Activated naive CD8-positive, alpha-beta T cell (primary cell): Measurements from ENCODE around the gene KCNN4.
"Not testable (repeated sequence)": the region's sequence is repeated elsewhere in the genome, so short reads cannot be mapped to it uniquely, and the experiment has no call there.

Source experiments
- H3K27ac Mint-ChIP-seq: one replicate; pipeline ENCODE4 v1.8.0; 2021; ENCODE audit warnings: mixed read lengths
- H3K27me3 Mint-ChIP-seq: one replicate; pipeline ENCODE4 v1.8.0; 2021; ENCODE audit warnings: mixed read lengths
- H3K36me3 Mint-ChIP-seq: one replicate; pipeline ENCODE4 v1.8.0; 2021; ENCODE audit warnings: mixed read lengths
- H3K4me1 Mint-ChIP-seq: one replicate; pipeline ENCODE4 v1.8.0; 2021; ENCODE audit warnings: low read depth, mixed read lengths
- H3K4me3 Mint-ChIP-seq: one replicate; pipeline ENCODE4 v1.8.0; 2021; ENCODE audit warnings: mild to moderate bottlenecking, mixed read lengths
- H3K9me3 Mint-ChIP-seq: one replicate; pipeline ENCODE4 v1.8.0; 2021; ENCODE audit warnings: low read depth, mixed read lengths

The KCNN4 gene

GRCh38 chr19:43780706-43781525 is at the start of gene KCNN4:
TSS of gene KCNN4 (minus strand) at chr19:43780973. CDS start at chr19:43780861, 112 bp downstream.
- Mint-ChIP-seq H3K27ac (peak within 1 kb of the TSS; percentile 95), H3K36me3 (peaks cover 4% of the 10 kb centered on the region), H3K9me3 (no peaks in the 10 kb centered on the region), H3K4me3 (peak within 1 kb of the TSS; percentile 88), H3K4me1 (peaks cover 78% of the 10 kb centered on the region), H3K27me3 (no peaks in the 10 kb centered on the region)

GRCh38 chr19:43826787-43827754 is 46.3 kb upstream of the KCNN4 start, which contains the start of gene ZNF283:
TSS of gene ZNF283 (plus strand) at chr19:43827321. CDS start at chr19:43833505, 6,184 bp downstream.
- Mint-ChIP-seq H3K27me3 (peaks cover 2% of the 10 kb centered on the region), H3K4me3 (peak within 1 kb of the TSS; percentile 91), H3K27ac (peak within 1 kb of the TSS; percentile 46), H3K36me3 (peaks cover 15% of the 10 kb centered on the region), H3K4me1 (peaks cover 20% of the 10 kb centered on the region), H3K9me3 (no peaks in the 10 kb centered on the region)

DNA sequence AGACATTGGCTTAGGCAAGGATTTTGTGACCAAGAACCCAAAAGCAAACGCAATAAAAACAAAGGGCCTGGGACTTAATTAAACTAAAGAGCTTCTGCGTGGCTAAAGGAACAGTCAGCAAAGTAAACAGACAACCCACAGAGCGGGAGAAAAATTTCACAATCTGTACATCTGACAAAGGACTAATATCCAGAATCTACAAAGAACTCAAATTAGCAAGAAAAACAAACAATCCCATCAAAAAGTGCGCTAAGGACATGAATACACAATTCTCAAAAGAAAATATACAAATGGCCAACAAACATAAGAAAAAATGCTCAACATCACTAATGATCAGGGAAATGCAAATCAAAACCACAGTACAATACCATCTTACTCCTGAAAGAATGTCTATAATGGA is 43.8 kb upstream of the KCNN4 start:
- not testable (repeated sequence) for H3K9me3 Mint-ChIP-seq, H3K36me3 Mint-ChIP-seq, H3K27ac Mint-ChIP-seq, H3K4me3 Mint-ChIP-seq
- Mint-ChIP-seq H3K4me1 (peaks cover 31% of the 10 kb centered on the region), H3K27me3 (peaks cover 10% of the 10 kb centered on the region)

DNA sequence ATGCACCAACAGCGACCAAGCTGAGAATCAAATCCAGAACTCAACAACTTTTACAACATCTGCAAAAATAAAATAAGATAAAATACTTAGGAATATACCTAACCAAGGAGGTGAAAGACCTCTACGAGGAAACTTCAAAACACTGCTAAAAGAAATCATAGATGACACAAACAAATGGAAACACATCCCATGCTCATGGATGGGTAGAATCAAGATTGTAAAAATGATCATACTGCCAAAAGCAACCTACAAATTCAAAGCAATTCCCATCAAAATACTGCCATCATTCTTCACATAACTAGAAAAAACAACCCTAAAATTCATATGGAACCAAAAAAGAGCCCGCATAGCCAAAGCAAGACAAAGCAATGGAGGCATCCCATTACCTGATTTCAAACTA is 43.1 kb upstream of the KCNN4 start:
- Mint-ChIP-seq H3K27me3 (peaks cover 10% of the 10 kb centered on the region), H3K4me1 (peaks cover 30% of the 10 kb centered on the region)
- H3K9me3 Mint-ChIP-seq, H3K4me3 Mint-ChIP-seq, H3K27ac Mint-ChIP-seq, H3K36me3 Mint-ChIP-seq: not testable (repeated sequence)

DNA sequence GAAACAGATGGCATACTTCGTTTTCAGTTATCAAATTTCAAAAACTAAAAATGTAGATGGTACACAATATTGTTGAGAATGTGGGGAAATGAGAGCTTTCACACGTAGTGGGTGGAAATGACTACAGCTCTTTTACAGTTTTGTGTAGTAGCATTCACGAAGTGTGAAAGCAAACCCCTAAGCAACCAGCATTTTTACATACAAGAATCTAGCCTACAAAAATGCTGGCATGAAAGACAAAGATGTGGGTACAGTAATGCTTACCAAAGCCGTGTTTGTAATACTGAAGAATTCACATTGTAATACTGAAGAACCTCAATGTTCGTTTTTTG is 40.1 kb upstream of the KCNN4 start:
- no peaks in the 10 kb centered on the region for H3K36me3 Mint-ChIP-seq
- peak overlapping the region; percentile 90 for H3K4me3 Mint-ChIP-seq
- H3K4me1 Mint-ChIP-seq = peaks cover 12% of the 10 kb centered on the region
- no peaks in the 10 kb centered on the region for H3K9me3 Mint-ChIP-seq
- peaks cover 13% of the 10 kb centered on the region for H3K27me3 Mint-ChIP-seq
- no peak overlapping the region for H3K27ac Mint-ChIP-seq

DNA sequence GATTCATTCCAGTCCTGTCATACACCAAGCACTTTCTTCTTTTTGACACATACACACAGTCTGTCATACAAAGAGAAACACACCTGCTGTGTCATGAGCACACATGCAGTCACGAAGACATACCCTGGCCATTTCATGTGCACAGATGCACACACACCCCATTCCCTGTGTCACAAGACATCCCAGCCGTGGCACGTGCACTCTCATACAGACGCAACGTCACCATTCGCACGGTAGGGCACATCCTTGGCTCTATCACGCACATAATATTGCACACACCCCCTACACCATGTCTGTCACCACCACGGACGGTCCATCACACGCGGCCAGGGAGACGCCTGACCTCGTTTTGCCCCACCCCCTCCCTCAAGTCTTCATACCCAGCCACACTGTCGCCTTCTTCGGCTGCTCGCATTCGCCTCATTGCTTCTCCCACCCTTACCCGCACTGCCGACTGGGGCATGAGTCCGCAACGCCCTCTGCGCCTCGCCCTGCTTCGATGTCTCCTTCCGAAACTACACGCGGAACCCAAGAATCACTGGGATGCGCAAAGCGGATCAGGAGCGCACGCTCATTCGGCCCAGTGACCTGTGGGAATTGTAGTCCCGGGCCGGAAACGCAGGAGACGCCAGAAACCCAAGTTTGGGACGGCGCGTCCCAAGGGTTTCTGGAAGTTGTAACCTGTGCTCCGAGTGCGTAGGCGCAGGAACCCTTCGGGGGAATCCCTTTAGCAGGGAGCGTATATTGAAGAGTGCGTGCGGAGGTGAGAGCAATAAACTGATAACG is 39.5 kb upstream of the KCNN4 start:
- H3K4me1 Mint-ChIP-seq = peaks cover 12% of the 10 kb centered on the region

GRCh38 chr19:43818500-43818899 is 37.7 kb upstream of the KCNN4 start:
- Mint-ChIP-seq H3K36me3 (no peaks in the 10 kb centered on the region), H3K27ac (no peak overlapping the region), H3K4me3 (no peak overlapping the region), H3K27me3 (peaks cover 11% of the 10 kb centered on the region), H3K4me1 (peaks cover 12% of the 10 kb centered on the region), H3K9me3 (no peaks in the 10 kb centered on the region)

More for the DNA sequence above, 39.5 kb upstream of the KCNN4 start:
- no peaks in the 10 kb centered on the region for H3K36me3 Mint-ChIP-seq
- H3K9me3 Mint-ChIP-seq = no peaks in the 10 kb centered on the region
- peaks cover 13% of the 10 kb centered on the region for H3K27me3 Mint-ChIP-seq
- peak overlapping the region; percentile 90 for H3K4me3 Mint-ChIP-seq
- H3K27ac Mint-ChIP-seq = no peak overlapping the region

DNA sequence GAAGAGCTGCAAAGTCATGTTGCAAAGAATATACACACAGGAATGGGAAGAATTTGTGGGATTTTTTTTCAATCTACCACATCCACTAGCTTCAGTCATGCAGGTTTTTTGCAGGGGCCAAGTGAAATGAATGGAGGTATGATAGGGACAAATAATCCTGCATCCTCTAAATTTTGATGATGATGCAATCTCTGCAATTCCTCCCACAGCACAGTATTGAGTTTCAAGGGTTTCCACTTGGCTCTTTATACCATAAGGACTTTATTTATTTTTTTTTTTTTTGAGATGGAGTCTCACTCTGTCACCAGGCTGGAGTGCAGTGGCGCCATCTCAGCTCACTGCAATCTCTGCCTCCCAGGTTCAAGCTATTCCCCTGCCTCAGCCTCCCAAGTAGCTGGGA is 36.7 kb upstream of the KCNN4 start:
- not testable (repeated sequence) for H3K9me3 Mint-ChIP-seq, H3K36me3 Mint-ChIP-seq, H3K27ac Mint-ChIP-seq, H3K4me3 Mint-ChIP-seq
- Mint-ChIP-seq H3K27me3 (peaks cover 11% of the 10 kb centered on the region), H3K4me1 (peaks cover 12% of the 10 kb centered on the region)

GRCh38 chr19:43814663-43815352 is 34.0 kb upstream of the KCNN4 start:
- Mint-ChIP-seq H3K4me3 (no peak overlapping the region), H3K4me1 (peaks cover 1% of the 10 kb centered on the region), H3K36me3 (no peaks in the 10 kb centered on the region), H3K27ac (no peak overlapping the region), H3K9me3 (no peaks in the 10 kb centered on the region), H3K27me3 (peaks cover 4% of the 10 kb centered on the region)

DNA sequence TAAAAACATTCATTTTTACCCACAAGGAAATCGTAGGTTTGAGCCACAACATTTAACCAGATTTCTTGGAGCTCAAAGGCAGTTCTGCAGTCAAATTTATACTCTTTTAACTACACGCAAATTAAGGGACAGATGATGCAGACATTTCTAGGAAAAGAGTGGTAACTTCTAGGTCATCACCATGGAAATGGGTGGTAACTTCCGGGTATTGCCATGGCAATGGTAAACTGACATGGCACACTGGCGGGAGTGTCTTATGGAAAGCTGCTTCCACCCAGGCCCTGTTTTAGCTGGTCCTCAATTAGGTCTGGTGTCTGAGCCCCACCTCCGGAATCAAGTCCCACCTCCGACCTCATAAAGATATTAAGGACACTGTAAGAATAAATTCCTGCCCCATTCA is 31.9 kb upstream of the KCNN4 start:
- Mint-ChIP-seq H3K4me3 (no peak overlapping the region), H3K4me1 (no peaks in the 10 kb centered on the region), H3K9me3 (no peaks in the 10 kb centered on the region), H3K27ac (no peak overlapping the region), H3K27me3 (peaks cover 1% of the 10 kb centered on the region), H3K36me3 (no peaks in the 10 kb centered on the region)

DNA sequence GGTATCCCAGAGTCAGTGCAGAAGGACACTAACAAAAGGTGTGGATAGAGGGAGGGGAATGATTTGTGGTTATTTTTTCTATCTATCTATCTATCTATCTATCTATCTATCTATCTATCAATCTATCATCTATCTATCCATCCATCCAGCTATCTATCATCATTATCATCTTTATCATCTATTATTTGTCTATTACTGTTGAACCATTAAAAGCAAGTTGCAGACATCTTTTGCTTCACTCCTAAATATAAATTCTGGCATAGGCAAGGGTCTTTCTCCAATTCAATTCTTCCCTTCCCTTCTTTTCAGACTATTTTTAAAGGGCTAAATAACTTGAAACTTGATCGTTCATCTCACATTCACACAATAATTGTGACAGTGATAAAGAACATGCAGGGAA is 31.5 kb upstream of the KCNN4 start:
- Mint-ChIP-seq H3K4me3 (no peak overlapping the region), H3K9me3 (no peaks in the 10 kb centered on the region), H3K27me3 (peaks cover 1% of the 10 kb centered on the region), H3K27ac (no peak overlapping the region), H3K36me3 (no peaks in the 10 kb centered on the region), H3K4me1 (no peaks in the 10 kb centered on the region)

- no peak overlapping the region for H3K4me3 Mint-ChIP-seq
- no peaks in the 10 kb centered on the region for H3K4me1 Mint-ChIP-seq
- peaks cover 1% of the 10 kb centered on the region for H3K27me3 Mint-ChIP-seq
- no peak overlapping the region for H3K27ac Mint-ChIP-seq
- no peaks in the 10 kb centered on the region for H3K9me3 Mint-ChIP-seq
- no peaks in the 10 kb centered on the region for H3K36me3 Mint-ChIP-seq
Observed at GRCh38 chr19:43811837-43812236, 31.1 kb upstream of the KCNN4 start.

GRCh38 chr19:43809762-43810696 is 29.3 kb upstream of the KCNN4 start:
- Mint-ChIP-seq H3K27ac (no peak overlapping the region), H3K36me3 (no peaks in the 10 kb centered on the region), H3K4me3 (no peak overlapping the region), H3K9me3 (no peaks in the 10 kb centered on the region), H3K4me1 (no peaks in the 10 kb centered on the region), H3K27me3 (peaks cover 5% of the 10 kb centered on the region)
